ENCODE measurements around the gene CHD3. TPM values are rescaled to one million over a fixed set of nuclear protein-coding genes. Genes with fewer than 3 reads are reported as not detected.

The CHD3 gene
- total and polyA plus RNA-seq, 2 of the 13 experiments (the other 11 are each of a cell fraction or from before 2014, with no cell fraction given) = 2.7 to 3.7 TPM

GRCh38 chr17:7862692-7863437 lies 25.7 kb upstream of the CHD3 start (continued):
- TF ChIP-seq ARID5B (CRISPR knock-in tag; IDR thresholded peaks at IDR 0.05) = peak; percentile 73
- TF ChIP-seq HCFC1 (IDR thresholded peaks at IDR 0.05; ENCODE audit: low read depth, low read length) = no peak
- no peak for TF ChIP-seq SP5 (CRISPR knock-in tag; IDR thresholded peaks at IDR 0.05; ENCODE audit: borderline replicate concordance, low read depth)
- TF ChIP-seq NFIC (IDR thresholded peaks at IDR 0.05; ENCODE audit: low read length) = peak; percentile 83
- TF ChIP-seq PAF1 (CRISPR knock-in tag; IDR thresholded peaks at IDR 0.05) = no peak
- TF ChIP-seq CTCF (CRISPR knock-in tag; IDR thresholded peaks at IDR 0.05) = peak; percentile 78
- no peak for TF ChIP-seq PLSCR1 (CRISPR knock-in tag; IDR thresholded peaks at IDR 0.05; ENCODE audit: borderline replicate concordance)
- no peak for TF ChIP-seq ZNF775 (CRISPR knock-in tag; IDR thresholded peaks at IDR 0.05; ENCODE audit: borderline replicate concordance)
- peak; percentile 83 for TF ChIP-seq FOXA3 (CRISPR knock-in tag; IDR thresholded peaks at IDR 0.05)
- TF ChIP-seq ZNF337 (CRISPR knock-in tag; IDR thresholded peaks at IDR 0.05; ENCODE audit: borderline replicate concordance, low read depth) = no peak
- TF ChIP-seq MED1 (CRISPR knock-in tag; IDR thresholded peaks at IDR 0.05) = 0 out of 2 replicates have a peak, but pooled peaks have one; percentile 4
- no peak for TF ChIP-seq HOXA7 (CRISPR knock-in tag; IDR thresholded peaks at IDR 0.05)
- no peak for TF ChIP-seq ZSCAN31 (CRISPR knock-in tag; IDR thresholded peaks at IDR 0.05; ENCODE audit: low read depth)
- no peak for TF ChIP-seq ZMAT5 (CRISPR knock-in tag; IDR thresholded peaks at IDR 0.05; ENCODE audit: borderline replicate concordance, low read depth)
- peak; percentile 86 for TF ChIP-seq SMC3 (IDR thresholded peaks at IDR 0.05; ENCODE audit: low read length)
- TF ChIP-seq KDM6A (CRISPR knock-in tag; IDR thresholded peaks at IDR 0.05; ENCODE audit: low read depth) = peak; percentile 83
- no peak for TF ChIP-seq HMGA1 (CRISPR knock-in tag; conservative IDR thresholded peaks at IDR 0.05)
- TF ChIP-seq U2AF2 (IDR thresholded peaks at IDR 0.05; ENCODE audit: low read depth, low read length) = no peak
- no peak for TF ChIP-seq ISL2 (CRISPR knock-in tag; IDR thresholded peaks at IDR 0.05)
- TF ChIP-seq ZBTB37 (CRISPR knock-in tag; IDR thresholded peaks at IDR 0.05) = no peak
- TF ChIP-seq TBX2 (CRISPR knock-in tag; IDR thresholded peaks at IDR 0.05; ENCODE audit: borderline replicate concordance) = peak; percentile 46; the same call in 1 of the 2 replicates
- TF ChIP-seq ZNF33A (CRISPR knock-in tag; IDR thresholded peaks at IDR 0.05; ENCODE audit: borderline replicate concordance) = no peak
